ENCODE data around the gene HERPUD1.

DNA sequence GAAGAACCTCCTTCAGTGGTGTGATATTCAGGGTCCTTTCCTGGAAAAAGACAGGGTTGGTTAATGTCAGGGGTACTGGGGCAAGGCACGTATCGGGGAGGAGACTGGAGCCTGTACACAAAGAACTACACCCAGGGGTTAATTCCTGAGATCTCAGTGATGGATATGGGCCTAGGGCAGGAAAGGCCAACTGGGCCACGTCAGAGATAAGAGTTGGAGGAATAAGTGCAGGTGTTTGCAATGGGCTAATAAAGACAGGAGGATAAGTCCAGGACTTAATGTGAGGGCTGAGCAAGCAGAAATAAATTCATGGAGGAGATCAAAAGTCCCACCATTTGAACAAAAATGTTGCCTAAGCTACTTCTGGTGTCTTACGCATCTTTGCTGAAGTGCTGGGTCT, 10.4 kb upstream of the HERPUD1 start:
- TF ChIP-seq, protein P1, sequence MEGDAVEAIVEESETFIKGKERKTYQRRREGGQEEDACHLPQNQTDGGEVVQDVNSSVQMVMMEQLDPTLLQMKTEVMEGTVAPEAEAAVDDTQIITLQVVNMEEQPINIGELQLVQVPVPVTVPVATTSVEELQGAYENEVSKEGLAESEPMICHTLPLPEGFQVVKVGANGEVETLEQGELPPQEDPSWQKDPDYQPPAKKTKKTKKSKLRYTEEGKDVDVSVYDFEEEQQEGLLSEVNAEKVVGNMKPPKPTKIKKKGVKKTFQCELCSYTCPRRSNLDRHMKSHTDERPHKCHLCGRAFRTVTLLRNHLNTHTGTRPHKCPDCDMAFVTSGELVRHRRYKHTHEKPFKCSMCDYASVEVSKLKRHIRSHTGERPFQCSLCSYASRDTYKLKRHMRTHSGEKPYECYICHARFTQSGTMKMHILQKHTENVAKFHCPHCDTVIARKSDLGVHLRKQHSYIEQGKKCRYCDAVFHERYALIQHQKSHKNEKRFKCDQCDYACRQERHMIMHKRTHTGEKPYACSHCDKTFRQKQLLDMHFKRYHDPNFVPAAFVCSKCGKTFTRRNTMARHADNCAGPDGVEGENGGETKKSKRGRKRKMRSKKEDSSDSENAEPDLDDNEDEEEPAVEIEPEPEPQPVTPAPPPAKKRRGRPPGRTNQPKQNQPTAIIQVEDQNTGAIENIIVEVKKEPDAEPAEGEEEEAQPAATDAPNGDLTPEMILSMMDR (IDR thresholded peaks at IDR 0.05) = no peak
- TF ChIP-seq MXD4 (CRISPR knock-in tag; IDR thresholded peaks at IDR 0.05; ENCODE audit: borderline replicate concordance) = no peak
- TF ChIP-seq TP53 (CRISPR knock-in tag; IDR thresholded peaks at IDR 0.05) = no peak
- TF ChIP-seq MAX (CRISPR knock-in tag; IDR thresholded peaks at IDR 0.05) = no peak
- no peak for TF ChIP-seq GTF2I (CRISPR knock-in tag; conservative IDR thresholded peaks at IDR 0.05)
- TF ChIP-seq NFYB (CRISPR knock-in tag; conservative IDR thresholded peaks at IDR 0.05; ENCODE audit: low read depth) = no peak
- no peak for TF ChIP-seq JUN (CRISPR knock-in tag; IDR thresholded peaks at IDR 0.05)
- TF ChIP-seq, protein P2, sequence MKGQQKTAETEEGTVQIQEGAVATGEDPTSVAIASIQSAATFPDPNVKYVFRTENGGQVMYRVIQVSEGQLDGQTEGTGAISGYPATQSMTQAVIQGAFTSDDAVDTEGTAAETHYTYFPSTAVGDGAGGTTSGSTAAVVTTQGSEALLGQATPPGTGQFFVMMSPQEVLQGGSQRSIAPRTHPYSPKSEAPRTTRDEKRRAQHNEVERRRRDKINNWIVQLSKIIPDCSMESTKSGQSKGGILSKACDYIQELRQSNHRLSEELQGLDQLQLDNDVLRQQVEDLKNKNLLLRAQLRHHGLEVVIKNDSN (CRISPR knock-in tag; IDR thresholded peaks at IDR 0.05) = no peak
- TF ChIP-seq CREM (CRISPR knock-in tag; IDR thresholded peaks at IDR 0.05) = no peak
- no peak for TF ChIP-seq HMGXB4 (CRISPR knock-in tag; IDR thresholded peaks at IDR 0.05)
- TF ChIP-seq ZNF281 (CRISPR knock-in tag; IDR thresholded peaks at IDR 0.05) = no peak
- TF ChIP-seq SP1 (CRISPR knock-in tag; conservative IDR thresholded peaks at IDR 0.05) = no peak
- no peak for TF ChIP-seq ELF4 (CRISPR knock-in tag; IDR thresholded peaks at IDR 0.05; ENCODE audit: low read depth)

All from WTC11 (cell line).